Astrocyte of the cerebellum (primary cell): ENCODE data around the gene ZAP70.
"Not testable (repeated sequence)": the region's sequence is repeated elsewhere in the genome, so short reads cannot be mapped to it uniquely, and the experiment has no call there.

Experiments
- DNase-seq: peaks from one replicate; pipeline ENCODE4 v3.0.0-alpha.2; 2011; ENCODE audit warnings: low read depth
- H3K4me3 ChIP-seq: 2 replicates; pipeline ENCODE4 v1.5.1; 2011; ENCODE audit warnings: mild to moderate bottlenecking, low read depth, low read length, moderate library complexity
- in situ Hi-C: cut with HindIII; loops from 2 replicates; pipeline ENCODE4 v1.10.0; 2017; ENCODE audit warnings: low sequenced_read_pairs
- TF ChIP-seq, protein P1 (sequence below): IDR thresholded peaks from 2 replicates; pipeline ENCODE4 v1.5.1; 2012; ENCODE audit warnings: low read length, low read depth, moderate library complexity, mild to moderate bottlenecking; ENCODE audit errors: missing control alignments

The ZAP70 gene

DNA sequence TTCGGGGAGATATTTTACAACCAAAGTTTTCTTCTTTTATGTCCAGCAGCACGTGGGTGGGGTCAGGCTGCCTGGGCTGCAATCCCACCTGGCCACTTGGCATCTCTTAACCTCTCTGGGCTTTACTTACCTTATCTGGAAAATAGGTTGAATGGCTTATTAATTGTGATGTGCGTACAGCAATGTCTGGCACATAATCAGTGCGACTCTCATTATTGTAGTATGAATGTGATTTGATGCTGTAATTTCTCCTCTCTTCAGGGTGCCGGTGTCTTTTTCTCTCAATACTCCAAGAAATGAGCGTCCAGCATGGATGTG, 2.0 kb upstream of the ZAP70 start:
- in situ Hi-C loops, result no loop called here

GRCh38 chr2:97712175-97712574, 1.2 kb upstream of the ZAP70 start:
- DNase-seq, in situ Hi-C loops, H3K4me3 ChIP-seq: not testable (repeated sequence)

More for the DNA sequence above, 2.0 kb upstream of the ZAP70 start:
- DNase-seq, result no peak
- TF ChIP-seq, protein P1, sequence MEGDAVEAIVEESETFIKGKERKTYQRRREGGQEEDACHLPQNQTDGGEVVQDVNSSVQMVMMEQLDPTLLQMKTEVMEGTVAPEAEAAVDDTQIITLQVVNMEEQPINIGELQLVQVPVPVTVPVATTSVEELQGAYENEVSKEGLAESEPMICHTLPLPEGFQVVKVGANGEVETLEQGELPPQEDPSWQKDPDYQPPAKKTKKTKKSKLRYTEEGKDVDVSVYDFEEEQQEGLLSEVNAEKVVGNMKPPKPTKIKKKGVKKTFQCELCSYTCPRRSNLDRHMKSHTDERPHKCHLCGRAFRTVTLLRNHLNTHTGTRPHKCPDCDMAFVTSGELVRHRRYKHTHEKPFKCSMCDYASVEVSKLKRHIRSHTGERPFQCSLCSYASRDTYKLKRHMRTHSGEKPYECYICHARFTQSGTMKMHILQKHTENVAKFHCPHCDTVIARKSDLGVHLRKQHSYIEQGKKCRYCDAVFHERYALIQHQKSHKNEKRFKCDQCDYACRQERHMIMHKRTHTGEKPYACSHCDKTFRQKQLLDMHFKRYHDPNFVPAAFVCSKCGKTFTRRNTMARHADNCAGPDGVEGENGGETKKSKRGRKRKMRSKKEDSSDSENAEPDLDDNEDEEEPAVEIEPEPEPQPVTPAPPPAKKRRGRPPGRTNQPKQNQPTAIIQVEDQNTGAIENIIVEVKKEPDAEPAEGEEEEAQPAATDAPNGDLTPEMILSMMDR, result no peak
- H3K4me3 ChIP-seq, result no peak overlapping the region

DNA sequence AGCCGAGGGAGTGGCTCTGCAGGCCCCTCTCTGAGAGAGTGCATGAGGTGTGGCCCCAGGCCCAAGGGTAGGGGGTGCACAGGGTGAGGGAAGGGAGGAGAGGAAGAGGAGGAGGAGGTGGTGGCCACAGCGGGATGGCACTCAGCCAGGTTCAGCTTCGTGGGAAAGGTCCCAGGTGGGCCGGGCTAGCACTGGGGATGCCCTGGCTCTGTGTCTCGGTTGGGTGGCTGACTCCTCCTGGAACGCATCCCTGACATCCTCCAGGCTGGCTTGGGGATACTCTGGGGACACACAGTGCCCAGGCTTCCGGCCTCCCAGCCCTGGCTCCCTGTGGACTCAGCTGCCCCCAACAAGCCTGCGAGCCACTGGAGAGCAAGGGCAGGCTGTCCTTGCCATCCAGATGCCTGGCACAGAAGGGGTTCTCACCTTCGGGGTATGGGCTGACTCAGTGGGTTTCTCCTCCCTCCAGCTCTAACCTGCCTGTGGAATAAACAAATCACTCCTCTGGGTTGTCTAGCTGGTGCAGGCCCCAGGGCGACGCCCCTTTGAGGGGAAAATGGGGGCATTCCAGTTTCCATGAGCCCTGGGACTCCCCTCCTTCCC, 582 bp upstream of the ZAP70 start:
- no peak for DNase-seq

DNA sequence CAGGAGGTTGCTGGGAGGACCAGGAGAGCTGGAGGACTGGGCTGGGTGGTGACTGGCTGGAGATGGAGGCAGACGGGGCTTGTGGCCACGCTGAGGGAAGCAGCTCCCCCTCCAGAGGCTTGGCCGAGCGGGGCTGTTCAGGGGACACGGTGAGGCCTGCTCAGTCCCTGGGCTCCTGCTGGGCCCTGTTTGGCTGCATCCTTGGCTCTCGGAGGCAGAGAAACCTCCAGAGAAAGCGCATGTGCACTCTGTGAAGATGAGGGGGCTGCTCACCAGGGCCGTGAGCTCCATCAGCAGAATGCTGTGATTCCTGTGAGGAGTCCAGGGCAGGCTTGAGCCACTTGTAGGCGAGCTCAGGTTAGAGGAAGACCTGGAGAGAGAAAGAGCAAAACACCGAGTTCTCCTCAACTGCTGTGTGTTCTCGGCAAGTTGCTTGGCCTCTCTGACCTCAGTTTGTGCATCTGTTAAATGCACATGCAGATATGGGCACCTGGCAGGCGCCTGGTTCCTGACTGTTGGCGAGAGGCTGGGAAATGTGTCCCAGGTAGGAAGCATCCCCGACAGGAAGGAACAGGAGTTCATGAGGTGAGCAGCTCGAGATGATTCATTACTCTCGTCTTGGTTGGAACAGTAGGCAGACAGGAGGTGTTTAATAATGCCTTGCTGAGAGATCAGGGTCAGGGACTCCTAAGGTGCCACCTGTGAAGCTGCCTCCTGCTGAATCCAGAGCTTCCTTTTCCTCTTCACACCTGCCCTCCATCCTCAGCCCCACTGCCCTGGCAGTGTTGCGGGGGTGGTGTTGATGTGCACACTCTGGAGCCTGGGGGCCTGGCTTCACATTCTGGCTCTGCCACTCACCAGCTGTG, 941 bp downstream of the ZAP70 start:
- in situ Hi-C loops, result no loop called here
- H3K4me3 ChIP-seq, result no peak overlapping the region
- no peak for DNase-seq
- TF ChIP-seq, protein P1, result no peak

More for the DNA sequence above, 582 bp upstream of the ZAP70 start:
- TF ChIP-seq, protein P1, result no peak
- in situ Hi-C loops, result no loop called here
- H3K4me3 ChIP-seq, result no peak overlapping the region

- in situ Hi-C loops, result no loop called here
Observed at GRCh38 chr2:97714950-97715652, 1.7 kb downstream of the ZAP70 start.

DNA sequence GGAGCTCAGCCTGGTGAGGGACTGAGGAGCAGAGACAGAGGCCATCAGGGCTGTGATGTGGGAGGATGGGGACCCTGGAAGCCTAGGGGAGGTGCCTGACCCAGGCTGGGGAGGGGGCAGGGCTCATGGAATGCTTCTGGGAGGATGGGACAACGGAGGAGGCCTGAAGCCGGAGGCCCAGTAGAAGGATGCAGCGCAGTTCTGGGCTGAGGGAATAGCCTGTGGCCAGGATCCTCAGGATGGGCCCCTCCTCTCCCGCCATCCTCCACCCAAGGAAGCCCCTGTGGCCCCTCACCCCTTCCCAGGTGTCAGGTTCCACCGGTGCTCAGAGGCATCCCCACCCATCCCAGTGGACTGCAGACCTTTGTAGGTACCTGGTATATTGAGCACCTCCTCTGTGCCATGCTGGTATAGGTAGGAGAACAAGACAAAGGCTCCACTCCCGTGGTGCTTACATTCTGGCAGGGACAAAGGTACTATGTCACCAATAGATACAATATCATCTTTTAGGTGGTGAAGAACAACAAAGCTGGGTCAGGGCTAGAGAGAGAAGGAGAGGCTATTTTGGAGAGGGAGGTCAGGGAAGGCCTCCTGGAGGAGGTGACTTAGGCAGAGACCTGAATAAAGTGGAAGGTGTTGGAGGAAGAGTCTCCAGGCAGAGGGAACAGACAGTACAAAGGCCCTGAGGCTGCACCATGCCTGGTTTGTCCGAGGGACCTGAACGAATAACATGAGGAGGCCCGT, 2.7 kb downstream of the ZAP70 start:
- in situ Hi-C loops, result no loop called here
- H3K4me3 ChIP-seq, result no peak overlapping the region
- TF ChIP-seq, protein P1, result no peak
- no peak for DNase-seq

More at GRCh38 chr2:97714950-97715652, 1.7 kb downstream of the ZAP70 start:
- TF ChIP-seq, protein P1, result no peak
- no peak overlapping the region for H3K4me3 ChIP-seq
- no peak for DNase-seq
